GM23338 (cell line): ENCODE measurements around the gene DAPK1. TPM values are rescaled to one million over a fixed set of nuclear protein-coding genes. Genes with fewer than 3 reads are reported as not detected.

Experiments used
- ATAC-seq: fragments of 200-7000 bp; cut with Tn5 transposase; 3 replicates; pipeline ENCODE4 v1.9.1; 2020
- DNase-seq: peaks from one replicate; pipeline ENCODE4 v3.0.0-alpha.2; 2015; ENCODE audit warnings: low spot score
- H2AFZ ChIP-seq: fragments of 200-600 bp; sonication (generic); 2 replicates; pipeline ENCODE4 v1.8.0; 2016; ENCODE audit warnings: antibody characterized with exemption, mild to moderate bottlenecking, moderate library complexity
- H3F3A ChIP-seq: fragments of 200-600 bp; sonication (generic); replicated peaks from 2 replicates; pipeline ENCODE4 v1.8.0; 2017; ENCODE audit warnings: antibody characterized with exemption, mixed run types, low read depth
- H3K27ac ChIP-seq: fragments of 200-600 bp; sonication (generic); 2 replicates; pipeline ENCODE4 v1.6.1; 2016; ENCODE audit warnings: low read depth
- H3K27me3 ChIP-seq: fragments of 200-600 bp; sonication (generic); 2 replicates; pipeline ENCODE4 v1.8.0; 2016; ENCODE audit warnings: mild to moderate bottlenecking, mixed run types, moderate library complexity; ENCODE audit not compliant: insufficient read depth
- H3K36me3 ChIP-seq: fragments of 200-600 bp; sonication (generic); 2 replicates; pipeline ENCODE4 v1.8.0; 2016; ENCODE audit warnings: mild to moderate bottlenecking; ENCODE audit not compliant: insufficient read depth
- H3K4me1 ChIP-seq: fragments of 200-600 bp; sonication (generic); 2 replicates; pipeline ENCODE4 v1.8.0; 2016; ENCODE audit warnings: mild to moderate bottlenecking, moderate library complexity; ENCODE audit not compliant: insufficient read depth
- H3K4me2 ChIP-seq: fragments of 200-600 bp; sonication (generic); 2 replicates; pipeline ENCODE4 v1.7.1; 2017; ENCODE audit warnings: mixed run types
- H3K4me3 ChIP-seq: fragments of 200-600 bp; sonication (generic); 2 replicates; pipeline ENCODE4 v1.6.1; 2016; ENCODE audit warnings: mixed run types
- H3K79me2 ChIP-seq: fragments of 200-600 bp; sonication (generic); replicated peaks from 2 replicates; pipeline ENCODE4 v1.8.0; 2017; ENCODE audit warnings: mild to moderate bottlenecking; ENCODE audit not compliant: insufficient read depth
- H3K9me2 ChIP-seq: fragments of 200-600 bp; sonication (generic); 2 replicates; pipeline ENCODE4 v1.8.0; 2017; ENCODE audit not compliant: insufficient read depth
- H4K20me1 ChIP-seq: fragments of 200-600 bp; sonication (generic); replicated peaks from 2 replicates; pipeline ENCODE4 v1.8.0; 2017; ENCODE audit warnings: mild to moderate bottlenecking; ENCODE audit not compliant: insufficient read depth
- H3K27ac Mint-ChIP-seq: 2 replicates; pipeline ENCODE4 v1.8.0; 2020; ENCODE audit warnings: inconsistent platforms, mild to moderate bottlenecking, moderate library complexity, mixed read lengths
- H3K27me3 Mint-ChIP-seq: 3 replicates; pipeline ENCODE4 v1.8.0; 2022; ENCODE audit warnings: low read depth, mild to moderate bottlenecking, moderate library complexity, mixed read lengths, inconsistent platforms; ENCODE audit not compliant: insufficient read depth, poor library complexity
- H3K36me3 Mint-ChIP-seq: 3 replicates; pipeline ENCODE4 v1.8.0; 2021; ENCODE audit warnings: low read depth, mild to moderate bottlenecking, inconsistent platforms, moderate library complexity, mixed read lengths
- H3K4me1 Mint-ChIP-seq: 3 replicates; pipeline ENCODE4 v1.8.0; 2020; ENCODE audit warnings: mild to moderate bottlenecking, inconsistent platforms, mixed read lengths
- H3K4me3 Mint-ChIP-seq: 3 replicates; pipeline ENCODE4 v1.8.0; 2021; ENCODE audit warnings: moderate library complexity, mild to moderate bottlenecking, inconsistent platforms, mixed read lengths
- H3K9me3 Mint-ChIP-seq: 3 replicates; pipeline ENCODE4 v1.8.0; 2020; ENCODE audit warnings: moderate library complexity, mild to moderate bottlenecking, inconsistent platforms, mixed read lengths
- ETS1 ChIP-seq: IDR thresholded peaks from 2 replicates; pipeline ENCODE4 v1.6.1; 2016; ENCODE audit warnings: antibody characterized with exemption
- EZH2 ChIP-seq: fragments of 200-600 bp; sonication (generic); IDR thresholded peaks from one replicate; pipeline ENCODE4 v1.8.0; 2017; ENCODE audit warnings: antibody characterized with exemption, mild to moderate bottlenecking, low read depth; ENCODE audit not compliant: unreplicated experiment
- EZH2phosphoT487 ChIP-seq: fragments of 200-600 bp; sonication (generic); IDR thresholded peaks from one replicate; pipeline ENCODE4 v1.8.1; 2018; ENCODE audit warnings: antibody characterized with exemption; ENCODE audit not compliant: unreplicated experiment
- STAT1 ChIP-seq: IDR thresholded peaks from one replicate; pipeline ENCODE4 v1.6.1; 2016; ENCODE audit warnings: antibody characterized with exemption; ENCODE audit not compliant: unreplicated experiment
- ZNF114 ChIP-seq: fragments of 250-450 bp; sonication (Bioruptor Pico); IDR thresholded peaks from 2 replicates; pipeline ENCODE4 v1.5.0; 2020; ENCODE audit warnings: mild to moderate bottlenecking, moderate library complexity
- ZNF331 ChIP-seq: fragments of 250-450 bp; sonication (Bioruptor Pico); IDR thresholded peaks from 2 replicates; pipeline ENCODE4 v1.5.0; 2020; ENCODE audit warnings: low read depth, mild to moderate bottlenecking, moderate library complexity
- ZNF462 ChIP-seq: fragments of 250-450 bp; sonication (Bioruptor Pico); IDR thresholded peaks from 2 replicates; pipeline ENCODE4 v1.5.0; 2020; ENCODE audit warnings: mild to moderate bottlenecking, moderate library complexity
- polyA plus RNA-seq: library from polyadenylated mRNA; unstranded; fragments of >200 nt; fragmentation: Nextera tagmentation; extraction: Ambion mirVana; gene quantifications from 2 replicates; pipeline ENCODE4 v1.2.1, GENCODE V29; 2016
- total RNA-seq: library from RNA; depleted of rRNA; stranded (reverse); fragments of >200 nt; shearing (Covaris generic); gene quantifications from 2 replicates; pipeline ENCODE4 v1.2.3, GENCODE V29; 2014

The DAPK1 gene
- total and polyA plus RNA-seq, 2 experiments from 2014 or later = 37.0 to 134 TPM

GRCh38 chr9:87580941-87581438 lies 83.3 kb downstream of the DAPK1 start (continued):
- TF ChIP-seq ETS1 = no peak
- TF ChIP-seq ZNF114 (CRISPR knock-in tag) = no peak
- TF ChIP-seq EZH2 = no peak
- no peak for TF ChIP-seq STAT1

GRCh38 chr9:87581513-87581912 lies 83.8 kb downstream of the DAPK1 start:
- H3K27me3 Mint-ChIP-seq = no peaks in the 10 kb centered on the region
- Histone ChIP-seq H3K4me3 (no peak overlapping the region), H3K27me3 (no peaks in the 10 kb centered on the region), H3K4me1 (peaks cover 6% of the 10 kb centered on the region), H4K20me1 (peaks cover 34% of the 10 kb centered on the region), H3F3A (0 out of 2 replicates have a peak, but pooled peaks cover 3% of the 10 kb centered on the region), H3K27ac (no peak overlapping the region), H2AFZ (no peak overlapping the region), H3K79me2 (peaks cover 88% of the 10 kb centered on the region), H3K4me2 (no peak overlapping the region), H3K36me3 (no peaks in the 10 kb centered on the region; the same call in 1 of the 2 replicates), H3K9me2 (no peaks in the 10 kb centered on the region)
- no peak overlapping the region for H3K27ac Mint-ChIP-seq
- ATAC-seq (no peak), DNase-seq (no peak)
- no peak for TF ChIP-seq STAT1
- no peak for TF ChIP-seq ZNF462 (CRISPR knock-in tag)
- no peak for TF ChIP-seq EZH2
- no peak for TF ChIP-seq ZNF331 (CRISPR knock-in tag)
- no peak for TF ChIP-seq EZH2phosphoT487
- H3K9me3 Mint-ChIP-seq = no peaks in the 10 kb centered on the region; the same call in 2 of the 3 replicates
- peaks cover 21% of the 10 kb centered on the region for H3K4me1 Mint-ChIP-seq
- H3K4me3 Mint-ChIP-seq = no peak overlapping the region
- H3K36me3 Mint-ChIP-seq = no peaks in the 10 kb centered on the region
